ENCODE results near the gene MEFV. TPM values are rescaled to one million over a fixed set of nuclear protein-coding genes. Genes with fewer than 3 reads are reported as not detected.
A peak's percentile ranks its signal among the peaks of the same experiment; 100 is the strongest.

Gene MEFV
- total and polyA plus RNA-seq, 2 of the 4 experiments (the other 2 are of a cell fraction): not detected

GRCh38 chr16:3235856-3236669 is 20.4 kb downstream of the MEFV start (continued):
- no peak for TF ChIP-seq BHLHE40 (IDR thresholded peaks at IDR 0.05; ENCODE audit: low read depth, low read length)

GRCh38 chr16:3234857-3235561 is 21.4 kb downstream of the MEFV start, which contains the start of gene ZNF200:
Gene ZNF200 (minus strand): TSS chr16:3235158. CDS start chr16:3233755, 1,403 bp downstream.
- peak within 1 kb of the TSS; percentile 100 for H3K23ac ChIP-seq (ENCODE audit: low read depth, low read length)
- BruUV-seq (replicated peaks): no TSS peak
- H4K20me1 ChIP-seq (ENCODE audit: insufficient read depth, low read length): no peaks in the 10 kb centered on the region
- dilution Hi-C loops (cut with HindIII; ENCODE audit: low sequenced_read_pairs, unreplicated experiment) (no loop called here), intact Hi-C loops (cut with micrococcal nuclease) (loop anchor here (2.0 kb wide), 1 partner anchor 48 kb away; the partner anchor contains the start of gene ZNF263), in situ Hi-C loops (cut with MboI; ENCODE audit: low sequenced_read_pairs) (no loop called here)
- peak within 1 kb of the TSS; percentile 96 for H3K56ac ChIP-seq (ENCODE audit: extremely low read depth, insufficient read depth, low read length)
- ATAC-seq (ENCODE audit: low read depth) (peak; percentile 98), DNase-seq (peak; percentile 94)
- TF ChIP-seq RAD21 (IDR thresholded peaks at IDR 0.05; ENCODE audit: low read length): no peak
- no peak for TF ChIP-seq MAFK (IDR thresholded peaks at IDR 0.05; ENCODE audit: low read depth, low read length)
- peak; percentile 33; the same call in 1 of the 2 replicates for TF ChIP-seq MXI1 (IDR thresholded peaks at IDR 0.05; ENCODE audit: borderline replicate concordance, low read depth, low read length)
- no peak for TF ChIP-seq SMC3 (IDR thresholded peaks at IDR 0.05; ENCODE audit: low read depth, low read length)
- TF ChIP-seq MAZ (IDR thresholded peaks at IDR 0.05; ENCODE audit: borderline replicate concordance, low read depth, low read length): peak; percentile 3; the same call in 1 of the 2 replicates
- TF ChIP-seq FOS (IDR thresholded peaks at IDR 0.05; ENCODE audit: low read depth, low read length): no peak
- no peak for TF ChIP-seq CHD1 (IDR thresholded peaks at IDR 0.05; ENCODE audit: low read depth, low read length)
- TF ChIP-seq CTCF (conservative IDR thresholded peaks at IDR 0.05; ENCODE audit: low read depth, low read length): no peak
- TF ChIP-seq BHLHE40 (IDR thresholded peaks at IDR 0.05; ENCODE audit: low read depth, low read length): no peak
- TF ChIP-seq RCOR1 (IDR thresholded peaks at IDR 0.05; ENCODE audit: insufficient replicate concordance, low read length): no peak
- peak; percentile 73 for TF ChIP-seq POLR2A (IDR thresholded peaks at IDR 0.05; ENCODE audit: low read depth, low read length)
- H3K27me3 ChIP-seq (ENCODE audit: control insufficient read depth, insufficient read depth, low read length): no peaks in the 10 kb centered on the region
- H3K9ac ChIP-seq (ENCODE audit: low read depth, low read length): peak within 1 kb of the TSS; percentile 96
- peak within 1 kb of the TSS; percentile 95 for H3K27ac ChIP-seq (ENCODE audit: insufficient read depth, low read length)
- H3K4me3 ChIP-seq (ENCODE audit: insufficient read depth, low read depth, low read length): peak within 1 kb of the TSS; percentile 95
- POLR2A ChIA-PET (ENCODE audit: unreplicated experiment): no interaction called here
- WGBS, 2 experiments (ENCODE audit: extremely low coverage in 2 of 2, insufficient read length in 1 of 2): 1% methylated on average over 27 of the region's 59 CpGs; no CpG with 5 or more reads in 1 of the 2 experiments
- peak within 1 kb of the TSS; percentile 94 for H2AK9ac ChIP-seq (replicated peaks; ENCODE audit: low read depth, low read length, poor library complexity)
- H2AK5ac ChIP-seq (ENCODE audit: low read depth, low read length): peak within 1 kb of the TSS; percentile 71; the same call in 1 of the 2 replicates
- H2BK120ac ChIP-seq (ENCODE audit: low read depth, low read length): peak within 1 kb of the TSS; percentile 100
- peak within 1 kb of the TSS; percentile 75 to 98 for H4K8ac ChIP-seq (ENCODE audit: low read depth in 2 of 2, low read length in 2 of 2)
- H3K14ac ChIP-seq (replicated peaks; ENCODE audit: low read depth, low read length): peak within 1 kb of the TSS; percentile 100
- peak within 1 kb of the TSS; percentile 99 for H4K91ac ChIP-seq (ENCODE audit: insufficient read depth, low read depth, low read length)
- peak within 1 kb of the TSS; percentile 98 for H2BK5ac ChIP-seq (ENCODE audit: low read depth, low read length, poor library complexity, severe bottlenecking)
- peaks cover under 1% of the 10 kb centered on the region; the same call in 1 of the 2 replicates for H3K9me3 ChIP-seq (ENCODE audit: control insufficient read depth, insufficient read depth, low read length)
- peak within 1 kb of the TSS; percentile 86; the same call in 2 of the 3 replicates for H2BK15ac ChIP-seq (ENCODE audit: low read depth, low read length)
- peaks cover 20% of the 10 kb centered on the region for H3K36me3 ChIP-seq (ENCODE audit: control insufficient read depth, insufficient read depth, low read length)
- peak within 1 kb of the TSS; percentile 94 for H2BK20ac ChIP-seq (ENCODE audit: low read depth, low read length)
- H4K5ac ChIP-seq (ENCODE audit: low read depth, low read length): peak within 1 kb of the TSS; percentile 100
- H3K4me2 ChIP-seq (ENCODE audit: low read depth, low read length): peak within 1 kb of the TSS; percentile 97
- CTCF ChIA-PET: no interaction called here
- H3K18ac ChIP-seq (ENCODE audit: low read depth, low read length): peak within 1 kb of the TSS; percentile 99
- H3K4ac ChIP-seq (ENCODE audit: low read depth, low read length): peak within 1 kb of the TSS; percentile 100
- H3K9me1 ChIP-seq (ENCODE audit: insufficient read depth, low read length): peaks cover 3% of the 10 kb centered on the region; the same call in 1 of the 2 replicates
- no peaks in the 10 kb centered on the region for H3K4me1 ChIP-seq (ENCODE audit: control insufficient read depth, insufficient read depth, low read length)
- H3K79me1 ChIP-seq (ENCODE audit: low read depth in 1 of 2, low read length in 2 of 2): peaks cover 22 to 27% of the 10 kb centered on the region in 2 experiments
- H2AFZ ChIP-seq (replicated peaks; ENCODE audit: low read length, poor library complexity): peak within 1 kb of the TSS; percentile 100

All from IMR-90 (cell line).